Right renal pelvis (tissue), 4 donors: ENCODE data around the gene SLC23A3. TPM values are rescaled to one million over a fixed set of nuclear protein-coding genes. Genes with fewer than 3 reads are reported as not detected.
A peak's percentile ranks its signal among the peaks of the same experiment; 100 is the strongest.

Experiments used
- DNase-seq, 4 donors: peaks; one replicate each; pipeline ENCODE4 v3.0.0-alpha.2; 2013; ENCODE audit warnings: low read depth in 4 of 4, low spot score in 3 of 4, missing footprints in 1 of 4
- polyA plus RNA-seq, 4 donors: library from polyadenylated mRNA; unstranded; fragments of 120-200 nt; gene quantifications; one replicate each; pipeline ENCODE4 v1.2.1, GENCODE V29; 2013; ENCODE audit not compliant: insufficient read length in 4 of 4

The SLC23A3 gene
- polyA plus RNA-seq, 4 donors: 14.8 to 23.3 (median 18.8) TPM

GRCh38 chr2:219157396-219157795 is 12.4 kb downstream of the SLC23A3 start:
- no peak for DNase-seq

GRCh38 chr2:219155054-219155644 is 14.7 kb downstream of the SLC23A3 start:
- DNase-seq: peak; percentile 65 to 69 (median 66)

- DNase-seq: no peak
Observed at GRCh38 chr2:219149667-219150066, 20.2 kb downstream of the SLC23A3 start.

- DNase-seq: no peak
Observed at GRCh38 chr2:219142329-219142728, 27.5 kb downstream of the SLC23A3 start.

GRCh38 chr2:219140722-219141121 is 29.1 kb downstream of the SLC23A3 start:
- no peak for DNase-seq

- DNase-seq: no peak
Observed at GRCh38 chr2:219133976-219134375, 35.9 kb downstream of the SLC23A3 start.

GRCh38 chr2:219131744-219132143 is 38.1 kb downstream of the SLC23A3 start:
- no peak for DNase-seq

- no peak for DNase-seq
Observed at GRCh38 chr2:219131327-219131726, 38.5 kb downstream of the SLC23A3 start.

- DNase-seq: no peak
Observed at GRCh38 chr2:219129589-219129988, 40.2 kb downstream of the SLC23A3 start.

- no peak for DNase-seq
Observed at GRCh38 chr2:219128396-219128795, 41.4 kb downstream of the SLC23A3 start.

- DNase-seq: no peak
Observed at GRCh38 chr2:219127037-219127635, 42.7 kb downstream of the SLC23A3 start.

GRCh38 chr2:219126555-219126954 is 43.3 kb downstream of the SLC23A3 start:
- DNase-seq: no peak

GRCh38 chr2:219125886-219126270 is 44.0 kb downstream of the SLC23A3 start:
- no peak for DNase-seq

- no peak for DNase-seq
Observed at GRCh38 chr2:219125225-219125885, 44.5 kb downstream of the SLC23A3 start.

GRCh38 chr2:219124381-219125110 is 45.3 kb downstream of the SLC23A3 start:
- DNase-seq: no peak

GRCh38 chr2:219123356-219124135 is 46.3 kb downstream of the SLC23A3 start:
- no peak for DNase-seq

- DNase-seq: no peak
Observed at GRCh38 chr2:219122202-219122980, 47.4 kb downstream of the SLC23A3 start.

GRCh38 chr2:219120082-219120481 is 49.7 kb downstream of the SLC23A3 start:
- no peak for DNase-seq

- peak; percentile 12 to 40 (median 28) for DNase-seq
Observed at GRCh38 chr2:219119422-219120043, 50.3 kb downstream of the SLC23A3 start.
